Measurements from ENCODE around the gene ARID1A.

DNA sequence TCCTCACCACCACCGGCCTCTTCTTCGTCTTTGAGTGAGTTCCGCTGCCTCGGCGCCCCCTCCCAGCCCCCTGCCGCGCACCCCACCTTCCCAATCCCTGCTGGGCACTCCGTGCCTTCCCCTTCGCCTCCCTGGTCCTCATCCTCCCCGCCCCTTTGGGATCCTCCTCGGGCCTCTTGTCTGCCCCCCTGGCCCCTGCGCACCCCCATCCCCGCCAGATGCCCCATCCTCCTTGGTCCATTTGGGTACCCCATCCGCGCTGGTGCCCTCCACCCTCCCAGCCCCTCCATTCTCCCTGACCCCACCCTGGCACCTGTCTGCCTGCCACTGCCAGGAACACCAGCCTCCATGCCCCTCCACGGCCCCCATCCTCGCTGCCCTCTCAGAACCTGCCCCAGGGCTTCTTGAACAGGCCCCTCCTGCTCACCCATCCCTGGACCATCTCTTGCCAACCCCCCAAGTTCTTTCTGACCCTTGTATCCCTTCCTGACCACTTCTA, 131.3 kb downstream of the ARID1A start:
- TF ChIP-seq, protein P1, sequence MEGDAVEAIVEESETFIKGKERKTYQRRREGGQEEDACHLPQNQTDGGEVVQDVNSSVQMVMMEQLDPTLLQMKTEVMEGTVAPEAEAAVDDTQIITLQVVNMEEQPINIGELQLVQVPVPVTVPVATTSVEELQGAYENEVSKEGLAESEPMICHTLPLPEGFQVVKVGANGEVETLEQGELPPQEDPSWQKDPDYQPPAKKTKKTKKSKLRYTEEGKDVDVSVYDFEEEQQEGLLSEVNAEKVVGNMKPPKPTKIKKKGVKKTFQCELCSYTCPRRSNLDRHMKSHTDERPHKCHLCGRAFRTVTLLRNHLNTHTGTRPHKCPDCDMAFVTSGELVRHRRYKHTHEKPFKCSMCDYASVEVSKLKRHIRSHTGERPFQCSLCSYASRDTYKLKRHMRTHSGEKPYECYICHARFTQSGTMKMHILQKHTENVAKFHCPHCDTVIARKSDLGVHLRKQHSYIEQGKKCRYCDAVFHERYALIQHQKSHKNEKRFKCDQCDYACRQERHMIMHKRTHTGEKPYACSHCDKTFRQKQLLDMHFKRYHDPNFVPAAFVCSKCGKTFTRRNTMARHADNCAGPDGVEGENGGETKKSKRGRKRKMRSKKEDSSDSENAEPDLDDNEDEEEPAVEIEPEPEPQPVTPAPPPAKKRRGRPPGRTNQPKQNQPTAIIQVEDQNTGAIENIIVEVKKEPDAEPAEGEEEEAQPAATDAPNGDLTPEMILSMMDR (IDR thresholded peaks at IDR 0.05) = no peak
- TF ChIP-seq POLR2A (IDR thresholded peaks at IDR 0.05) = no peak

Measured in right lobe of liver (tissue), 4 donors.